GM10266 (cell line): ENCODE data around the gene RPL21.
"Not testable (repeated sequence)": the region's sequence is repeated elsewhere in the genome, so short reads cannot be mapped to it uniquely, and the experiment has no call there.

Experiments
- DNase-seq: peaks from one replicate; pipeline ENCODE4 v3.0.0; 2012; ENCODE audit errors: extremely low spot score
- CTCF ChIP-seq: IDR thresholded peaks from 2 replicates; pipeline ENCODE4 v1.5.1; 2012; ENCODE audit warnings: mild to moderate bottlenecking, low read depth; ENCODE audit not compliant: control insufficient read depth, insufficient read depth; ENCODE audit errors: missing control alignments

The RPL21 gene

GRCh38 chr13:27293076-27293691 lies 41.8 kb downstream of the RPL21 start:
- TF ChIP-seq CTCF: no peak
- no peak for DNase-seq

GRCh38 chr13:27293873-27294515 lies 42.6 kb downstream of the RPL21 start:
- TF ChIP-seq CTCF: no peak
- no peak for DNase-seq

DNA sequence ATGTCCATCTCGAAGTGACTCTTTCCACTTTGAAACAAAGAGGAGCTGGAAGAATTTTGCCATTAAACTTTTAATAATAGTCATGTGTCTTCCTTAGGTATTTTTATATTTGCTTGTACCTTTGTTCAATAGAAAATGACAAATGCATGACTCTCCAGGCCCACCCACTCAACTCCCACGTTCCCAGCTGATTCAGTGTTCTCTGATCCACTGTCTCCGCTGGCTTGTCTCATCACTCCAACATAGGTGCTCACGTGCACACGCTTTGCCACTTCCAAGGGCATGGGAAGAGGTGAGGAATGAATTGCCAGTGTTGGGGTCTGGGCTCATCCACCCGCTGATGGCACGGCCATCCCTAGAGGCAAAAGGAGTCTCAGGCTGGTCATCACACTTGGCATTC lies 43.7 kb downstream of the RPL21 start:
- no peak for DNase-seq
- TF ChIP-seq CTCF: no peak

DNA sequence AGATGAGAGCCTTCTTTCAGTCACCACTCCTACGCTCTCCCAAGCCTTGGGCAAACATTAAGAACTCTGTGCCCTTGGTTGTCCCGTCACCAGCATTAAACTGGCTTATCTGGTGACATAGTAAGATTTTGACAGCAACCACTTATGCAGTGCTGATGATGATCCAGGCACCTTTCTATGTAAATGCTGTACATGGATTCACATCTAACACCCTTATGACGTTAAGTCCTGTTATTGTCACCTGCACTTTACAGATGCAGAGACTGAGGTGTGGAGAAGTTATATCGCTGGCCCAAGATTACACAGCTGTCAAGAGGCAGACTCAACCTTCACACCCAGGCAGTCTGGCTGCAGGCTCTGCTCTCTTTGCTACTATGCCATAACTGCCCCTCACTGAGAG lies 44.3 kb downstream of the RPL21 start:
- DNase-seq: no peak
- TF ChIP-seq CTCF: no peak

DNA sequence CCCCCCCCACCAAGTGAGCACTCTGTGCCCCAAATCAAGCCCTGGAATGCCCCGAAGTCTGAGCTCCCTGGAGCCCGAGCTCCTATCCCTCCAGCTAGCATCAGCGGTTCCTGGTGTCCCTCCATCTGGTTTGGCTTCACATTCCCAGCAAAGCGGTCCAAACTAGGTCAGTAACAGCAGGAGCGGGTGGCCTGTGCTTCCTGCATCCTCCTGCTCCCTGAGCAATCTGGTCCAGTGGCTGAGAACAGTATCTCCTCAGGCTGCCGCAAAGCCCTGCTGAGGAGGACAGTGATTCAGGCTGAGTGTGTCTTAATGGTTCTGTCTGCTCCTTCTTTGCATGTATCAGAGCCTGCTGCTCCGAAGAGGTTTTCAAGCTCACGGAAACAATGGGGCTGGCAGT lies 45.1 kb downstream of the RPL21 start:
- TF ChIP-seq CTCF: no peak
- DNase-seq: no peak

DNA sequence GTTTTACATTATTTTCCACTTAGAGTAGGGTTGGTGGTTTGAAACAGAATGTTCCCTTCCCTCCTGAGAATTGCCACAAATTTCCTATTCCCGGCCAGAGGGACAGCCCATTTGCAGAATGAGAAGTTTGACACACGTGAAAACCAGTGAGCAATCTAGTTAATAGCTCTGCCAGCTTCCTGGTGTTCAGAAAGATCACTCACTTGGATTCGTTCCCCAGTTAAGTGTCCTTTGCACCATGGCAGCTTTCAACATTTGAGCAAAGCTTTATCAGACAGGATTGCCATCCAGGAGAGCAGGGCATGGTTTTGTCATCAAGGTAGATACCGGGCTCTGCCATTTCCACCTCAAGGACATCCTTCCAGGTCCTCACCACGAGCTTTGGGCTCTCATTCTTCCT lies 47.5 kb downstream of the RPL21 start:
- DNase-seq: no peak
- TF ChIP-seq CTCF: no peak

- not testable (repeated sequence) for DNase-seq
Observed at GRCh38 chr13:27300406-27300805, 49.0 kb downstream of the RPL21 start.

- no peak for DNase-seq
Observed at GRCh38 chr13:27300941-27301586, 49.7 kb downstream of the RPL21 start.

More at GRCh38 chr13:27300941-27301586, 49.7 kb downstream of the RPL21 start:
- no peak for TF ChIP-seq CTCF
